G401 (cell line): ENCODE results near the gene CCN6. TPM values are rescaled to one million over a fixed set of nuclear protein-coding genes. Genes with fewer than 3 reads are reported as not detected.

Experiments used
- DNase-seq: peaks from one replicate; pipeline ENCODE4 v3.0.0-alpha.2; 2015; ENCODE audit warnings: low spot score
- in situ Hi-C: cut with HindIII; loops from 2 replicates; pipeline ENCODE4 v1.10.0; 2016; ENCODE audit warnings: low sequenced_read_pairs, mixed read lengths
- total RNA-seq: library from RNA; depleted of rRNA; stranded (reverse); fragments of >200 nt; shearing (Covaris generic); gene quantifications from 2 replicates; pipeline ENCODE4 v1.2.3, GENCODE V29; 2014

Gene CCN6
- total RNA-seq, 1 experiment from 2014 or later = not detected

DNA sequence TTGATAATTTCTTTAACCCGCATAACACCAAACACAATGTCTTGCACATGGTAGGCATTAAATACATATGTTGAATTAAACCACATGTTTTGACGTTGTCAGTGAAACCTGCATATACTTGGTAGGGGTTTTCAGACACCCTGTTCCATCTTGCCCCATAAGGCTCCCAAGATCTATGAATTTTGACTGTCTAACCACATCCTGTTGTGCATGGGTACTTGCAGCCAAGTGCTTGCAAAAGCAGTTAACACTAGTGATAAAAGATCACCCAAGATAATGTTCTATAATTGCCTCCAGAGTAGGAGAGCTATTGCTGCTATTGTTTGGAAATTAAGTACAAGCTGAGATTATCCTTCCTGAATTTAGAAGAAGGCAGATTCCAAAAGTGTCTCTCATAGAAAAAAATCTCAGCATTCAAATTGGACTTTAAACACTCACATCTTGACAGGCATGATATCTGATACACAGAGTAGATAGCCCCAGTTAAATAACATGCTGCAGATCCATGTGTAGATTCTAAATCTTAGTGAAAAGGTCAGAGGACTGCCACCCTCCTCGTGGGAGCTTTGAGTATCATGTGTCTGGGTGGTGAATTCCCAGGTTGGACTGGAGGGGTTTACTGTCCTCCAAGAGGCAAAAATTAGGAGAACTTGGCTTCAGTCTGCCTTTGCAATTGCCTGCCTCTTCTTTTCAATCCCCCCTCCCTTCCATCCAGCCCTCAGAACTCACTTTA lies 25.8 kb upstream of the CCN6 start:
- in situ Hi-C loops = no loop called here
- DNase-seq = no peak

DNA sequence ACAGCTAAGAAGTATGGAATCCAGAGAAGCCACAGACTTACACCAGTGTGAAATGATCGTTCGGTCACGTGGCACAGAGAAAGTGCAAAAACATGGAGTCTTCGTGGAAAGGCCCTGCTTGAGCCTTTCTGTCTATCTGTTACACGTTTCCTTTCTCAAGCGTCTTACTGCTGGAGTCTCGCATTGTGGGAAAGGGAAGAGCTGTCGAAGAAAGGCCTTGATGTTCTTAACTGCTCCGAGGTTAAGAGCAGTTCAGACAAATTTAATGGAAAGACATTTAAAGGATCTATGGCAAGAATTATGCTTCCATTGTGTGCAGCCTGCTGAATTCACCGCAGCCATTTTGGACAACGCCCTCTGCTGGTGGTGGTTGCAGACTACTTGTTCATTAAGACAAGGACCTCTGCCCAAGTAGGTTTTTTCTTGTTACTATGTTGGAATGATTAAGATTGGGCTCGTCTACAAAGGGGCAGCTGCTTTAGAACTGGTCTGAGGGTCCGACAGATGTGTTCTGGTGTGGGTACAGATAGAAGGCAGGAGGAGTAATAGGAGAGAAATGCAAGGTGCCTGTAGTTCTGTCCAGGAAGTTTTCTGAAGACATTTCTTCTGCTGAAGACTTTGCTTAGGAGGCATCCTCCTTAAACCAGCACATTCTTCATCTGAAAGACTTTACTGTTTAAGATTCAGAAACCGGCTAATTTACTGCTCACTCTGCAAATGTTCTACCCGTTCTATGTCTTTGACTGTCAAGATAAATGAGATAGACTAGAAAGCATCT lies 24.7 kb upstream of the CCN6 start:
- peak; percentile 70 for DNase-seq
- in situ Hi-C loops = no loop called here

DNA sequence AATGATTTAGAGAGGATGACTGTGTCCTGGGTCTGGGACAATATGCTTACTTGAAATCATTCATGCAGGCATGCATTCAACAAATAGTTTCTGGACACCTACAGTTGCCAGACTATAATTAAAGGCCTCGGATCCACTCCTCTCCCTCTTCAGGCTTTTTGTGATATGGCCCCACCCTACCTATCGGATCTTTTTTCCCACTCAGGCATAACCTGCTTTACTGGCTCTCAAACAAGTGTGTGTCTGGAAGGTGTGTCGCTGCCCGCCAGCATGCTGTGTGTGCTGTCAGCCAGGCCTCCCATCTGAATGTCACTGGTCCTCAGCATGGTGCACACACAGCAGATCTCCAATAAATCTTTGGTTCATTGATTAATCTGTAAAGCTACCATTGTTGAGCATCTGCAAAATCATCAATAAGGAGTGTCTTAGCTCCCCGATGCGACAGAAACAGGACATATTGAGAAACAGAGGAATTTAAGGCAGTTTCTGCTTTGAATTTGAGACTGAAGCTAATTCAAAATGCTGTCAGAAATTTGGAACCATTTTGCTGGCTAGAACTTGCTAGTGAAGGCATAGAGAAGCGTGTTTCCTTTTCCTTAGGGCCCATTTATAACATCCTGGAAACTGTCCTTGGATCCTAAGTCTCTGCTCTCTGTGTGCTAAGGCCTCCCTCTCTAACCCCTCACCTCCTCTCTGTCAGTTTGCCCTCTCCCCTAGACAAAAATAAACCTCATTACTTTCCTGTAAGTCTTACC lies 23.5 kb upstream of the CCN6 start:
- DNase-seq = peak; percentile 43
- in situ Hi-C loops = no loop called here

DNA sequence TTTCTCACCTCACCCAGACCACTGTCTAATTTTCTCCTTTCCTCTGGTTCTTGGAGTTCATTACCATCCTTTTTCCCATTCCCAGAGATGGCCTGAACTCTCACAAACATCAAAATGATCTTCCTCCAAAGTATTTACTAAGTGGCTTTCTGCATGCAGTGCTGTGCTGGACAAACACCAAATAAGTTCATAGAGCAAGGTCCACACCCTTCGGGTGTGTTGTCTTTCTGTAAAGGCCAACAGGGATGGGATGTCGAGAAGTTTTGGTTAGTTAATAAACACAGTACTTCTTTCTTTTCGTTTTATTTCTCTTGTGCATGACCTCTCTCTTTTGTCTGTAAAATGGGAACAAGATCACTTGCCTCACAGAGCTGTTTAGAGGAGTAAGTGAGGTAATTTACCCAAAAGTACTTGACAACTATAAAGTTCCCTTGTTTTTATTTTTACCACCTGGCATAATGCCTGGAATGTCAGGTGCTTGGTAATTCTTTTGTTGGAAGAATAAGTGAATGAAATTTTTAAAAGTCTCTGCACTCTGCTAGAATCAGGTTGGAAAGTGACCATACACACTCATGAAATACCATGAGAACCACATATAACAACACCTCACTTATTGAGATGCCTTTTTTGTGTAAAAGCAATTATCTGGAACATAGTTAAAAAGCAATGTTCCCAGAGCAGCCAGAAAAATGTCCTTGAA lies 22.8 kb upstream of the CCN6 start:
- in situ Hi-C loops = no loop called here
- no peak for DNase-seq

DNA sequence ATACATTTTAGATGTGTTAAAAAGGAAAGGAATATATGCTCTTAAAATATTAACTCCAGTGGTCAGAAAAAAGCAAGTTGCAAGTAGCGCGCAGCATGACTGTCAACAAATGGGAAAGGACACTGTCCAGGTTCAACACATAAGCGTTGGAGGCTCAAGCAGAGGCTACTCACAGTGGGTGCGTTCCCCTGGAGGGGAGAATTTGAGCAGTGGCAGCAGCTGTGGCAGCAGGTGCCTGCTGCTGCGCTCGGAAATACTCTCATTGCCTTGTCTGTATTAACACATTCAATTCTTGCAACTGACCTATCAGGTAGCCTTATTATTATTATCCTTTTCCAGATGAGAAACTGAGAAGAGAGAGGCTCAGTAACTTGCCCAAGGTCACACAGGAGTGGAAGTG lies 21.9 kb upstream of the CCN6 start:
- in situ Hi-C loops = no loop called here

DNA sequence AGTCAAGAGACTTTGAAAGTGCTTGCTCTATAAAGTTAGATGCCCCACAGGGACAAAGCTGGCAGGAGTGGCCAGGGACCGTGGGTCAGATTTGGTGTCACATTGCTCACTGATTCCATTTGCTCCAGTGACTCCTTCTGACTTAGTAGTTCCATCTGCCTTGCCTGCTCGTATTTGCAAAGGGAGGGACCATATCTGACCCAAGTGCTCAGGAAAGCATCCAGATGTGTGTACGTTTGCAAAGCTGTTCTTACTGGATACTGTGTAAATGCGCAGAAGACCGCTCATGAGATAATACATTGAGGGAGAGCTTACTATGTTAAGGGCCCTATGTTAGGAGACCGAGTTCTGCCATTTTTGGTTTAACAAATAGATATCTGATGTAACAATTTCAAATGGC lies 21.2 kb upstream of the CCN6 start:
- in situ Hi-C loops = no loop called here
- no peak for DNase-seq

More for the DNA sequence above, 21.9 kb upstream of the CCN6 start:
- DNase-seq = no peak

DNA sequence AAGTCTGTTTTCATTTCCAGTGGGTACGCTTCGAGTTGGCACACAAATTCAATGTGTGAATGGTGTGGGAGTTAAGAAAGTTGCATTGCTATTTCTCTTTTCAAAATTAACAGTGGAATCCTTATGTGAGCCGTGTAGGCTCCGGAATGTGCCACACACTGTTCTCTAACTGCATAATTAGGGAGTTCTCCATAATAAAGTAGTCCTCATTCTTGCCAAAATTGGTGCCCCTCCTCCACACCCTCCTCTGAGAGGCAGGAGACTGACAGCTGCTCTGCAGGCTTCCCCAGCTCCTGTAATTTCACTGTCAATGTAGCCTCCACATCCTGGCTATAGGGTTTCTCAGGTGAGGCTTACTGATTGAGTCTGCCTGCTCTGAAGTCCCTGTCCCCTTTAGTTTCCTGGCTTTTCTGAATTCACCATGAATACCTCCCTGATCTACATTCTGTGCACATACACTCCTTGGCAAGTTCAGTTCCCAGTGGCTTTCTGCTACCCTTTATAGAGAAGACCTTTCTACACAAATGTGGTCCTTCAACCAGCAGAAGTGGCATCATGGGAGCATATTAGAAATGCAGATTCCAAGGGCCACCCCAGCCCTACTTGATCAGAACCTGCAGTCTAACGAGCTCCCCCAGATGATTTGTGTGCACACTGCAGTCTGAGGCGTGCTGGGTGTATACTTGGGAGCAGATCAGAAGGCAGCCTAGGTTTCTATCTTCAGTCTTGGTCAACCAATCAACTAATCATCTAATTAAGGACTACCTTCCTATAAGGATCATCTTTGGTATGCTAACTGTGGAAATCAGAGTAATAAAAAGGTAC lies 19.9 kb upstream of the CCN6 start:
- in situ Hi-C loops = no loop called here

DNA sequence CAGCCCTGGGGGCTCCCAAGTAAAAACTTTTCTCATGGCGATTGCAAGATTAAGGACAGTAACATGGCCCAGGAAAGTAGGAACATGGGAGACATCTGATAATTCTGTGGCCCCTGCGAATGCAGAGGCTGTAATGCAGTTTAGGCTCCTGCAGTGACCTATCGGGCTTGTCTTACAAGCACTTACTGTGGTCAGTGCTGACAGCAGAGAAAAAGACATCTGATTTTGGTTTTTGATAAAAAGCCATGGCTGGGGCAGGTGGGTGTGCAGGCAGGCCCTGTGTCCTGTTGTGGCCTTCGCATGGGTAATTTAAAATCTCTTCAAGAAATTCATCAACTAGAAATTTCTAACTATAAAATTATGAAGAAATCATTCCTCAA lies 19.3 kb upstream of the CCN6 start:
- DNase-seq = no peak
- in situ Hi-C loops = no loop called here

More for the DNA sequence above, 19.9 kb upstream of the CCN6 start:
- no peak for DNase-seq

DNA sequence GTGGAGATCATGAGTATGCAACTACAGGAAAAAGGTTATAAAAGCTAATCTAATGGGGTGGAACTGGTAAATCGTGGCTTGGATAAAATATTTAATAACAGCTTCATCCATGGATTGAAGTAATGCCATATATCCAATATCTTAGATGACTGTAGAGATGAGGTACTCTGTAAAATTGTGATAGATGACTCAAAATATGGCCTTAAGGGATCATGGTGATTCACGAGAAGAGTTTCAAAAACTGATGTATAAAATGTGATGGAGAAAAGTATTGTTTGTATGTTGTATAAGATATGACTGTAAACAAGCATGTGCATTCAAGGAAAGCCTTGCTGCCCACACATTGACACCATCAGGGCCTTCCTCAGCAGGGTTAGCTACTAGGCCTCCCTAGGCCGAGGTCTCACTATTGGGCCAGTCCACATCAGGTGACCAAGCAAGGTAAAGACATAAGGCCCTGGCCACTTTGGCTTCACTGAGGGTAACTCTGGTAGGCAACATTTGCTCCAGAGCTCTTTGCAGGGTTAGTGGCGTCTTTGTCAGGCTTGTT lies 17.7 kb upstream of the CCN6 start:
- in situ Hi-C loops = no loop called here
- no peak for DNase-seq

DNA sequence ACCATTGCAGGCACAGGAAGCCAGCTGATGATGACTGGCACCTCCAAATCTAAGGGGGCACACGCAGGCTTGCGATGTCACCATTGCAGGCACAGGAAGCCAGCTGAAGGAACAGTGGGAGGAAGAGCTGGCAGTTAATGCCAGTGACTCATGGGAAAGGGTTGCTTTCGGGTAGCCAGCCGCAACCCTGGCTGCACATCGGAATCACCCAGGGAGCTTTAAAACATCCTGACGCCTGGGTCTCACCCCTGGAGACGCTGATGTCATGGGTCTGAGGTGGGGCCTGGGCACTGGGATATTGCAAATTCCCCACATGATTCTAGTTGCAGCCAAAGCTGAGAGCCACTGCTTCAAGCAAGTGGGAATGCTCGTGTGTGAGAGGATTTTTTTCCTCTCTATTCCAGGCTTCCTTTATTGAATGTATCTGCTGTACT lies 16.1 kb upstream of the CCN6 start:
- no peak for DNase-seq
- in situ Hi-C loops = no loop called here

DNA sequence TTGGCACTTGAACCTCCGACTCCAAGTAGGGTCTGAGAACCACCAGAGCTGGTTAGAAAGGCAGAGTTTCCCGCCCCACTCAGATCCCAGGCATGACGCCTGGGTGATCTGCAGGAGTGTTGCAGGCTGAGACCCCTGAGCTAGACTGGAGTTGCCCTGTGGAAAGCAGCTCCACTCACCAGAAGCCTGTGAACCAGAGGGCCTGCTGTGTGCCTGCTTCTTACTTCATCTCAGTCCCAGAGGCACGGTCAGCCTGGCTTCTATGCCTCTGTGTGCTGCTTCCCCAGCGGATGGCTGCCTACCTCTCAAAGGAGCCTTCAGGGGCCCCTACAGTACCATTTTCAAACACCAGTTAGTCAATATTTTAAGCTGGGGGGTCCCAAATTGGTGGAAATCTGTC lies 15.6 kb upstream of the CCN6 start:
- no peak for DNase-seq
- in situ Hi-C loops = no loop called here

DNA sequence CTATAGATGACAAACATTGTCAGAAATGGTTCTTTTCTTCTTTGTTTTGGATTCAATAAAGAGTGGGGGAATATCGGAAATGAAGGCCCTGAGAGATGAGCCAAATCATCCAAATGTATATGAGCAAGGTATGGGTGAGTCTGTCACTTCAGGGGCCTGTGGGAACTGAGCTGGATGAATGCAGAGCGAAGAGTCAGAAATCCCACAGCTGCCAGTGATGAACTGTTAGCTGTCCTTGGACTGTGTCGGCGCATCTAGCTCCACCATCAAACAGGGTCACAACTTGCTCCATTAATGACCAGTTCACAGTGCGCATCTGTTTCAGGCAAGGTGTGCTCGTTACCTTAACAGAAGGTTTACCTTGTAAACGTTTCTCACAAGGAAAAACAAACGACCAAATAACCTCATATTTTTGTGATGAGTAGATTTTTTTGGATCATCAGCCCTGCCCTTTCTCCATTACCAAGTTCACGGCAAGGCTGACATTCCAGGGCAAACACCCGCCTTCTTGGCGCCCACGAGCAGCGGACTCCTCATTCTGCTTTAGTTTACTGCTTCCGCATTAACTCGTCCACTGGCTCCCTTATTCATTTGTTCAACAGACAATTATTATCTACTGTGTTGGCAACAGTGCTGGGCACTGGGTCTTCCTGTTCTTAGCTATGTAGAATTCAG lies 15.0 kb upstream of the CCN6 start:
- no peak for DNase-seq
- in situ Hi-C loops = no loop called here

DNA sequence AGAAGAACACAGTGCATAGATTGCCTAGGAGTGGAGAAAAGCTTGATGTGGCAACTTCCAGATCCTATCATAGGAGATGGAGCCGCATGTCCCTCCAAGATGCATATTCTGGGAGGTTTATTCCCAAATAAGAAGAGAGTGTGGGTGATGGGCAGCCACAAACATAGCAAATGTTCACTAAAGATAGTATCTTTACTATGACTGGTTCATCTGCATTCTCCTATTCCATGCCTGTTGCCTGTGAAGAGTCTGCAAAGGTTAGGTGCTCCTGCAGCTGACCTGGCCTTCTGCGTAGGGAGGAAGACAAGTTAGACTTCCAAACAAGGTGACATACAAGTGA lies 14.5 kb upstream of the CCN6 start:
- DNase-seq = no peak
- in situ Hi-C loops = no loop called here

DNA sequence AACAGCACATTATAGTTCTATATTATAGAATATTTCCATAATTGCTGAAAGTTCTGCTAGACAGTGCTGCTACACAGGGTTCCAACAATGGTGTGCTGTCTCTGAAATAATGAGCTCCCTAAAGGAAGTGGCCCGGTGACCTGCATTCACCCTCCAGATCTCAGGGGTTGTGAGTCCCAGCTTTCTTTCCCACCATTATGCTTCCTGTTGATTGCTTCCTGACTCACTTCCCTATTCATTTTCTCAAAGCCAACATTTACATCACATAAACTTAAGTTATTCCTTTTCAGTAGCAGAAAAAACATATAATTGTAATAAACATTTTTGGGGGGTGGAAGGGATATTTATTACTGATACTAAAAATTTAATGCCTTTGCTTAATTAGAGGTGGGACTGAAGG lies 12.9 kb upstream of the CCN6 start:
- DNase-seq = no peak
- in situ Hi-C loops = no loop called here

DNA sequence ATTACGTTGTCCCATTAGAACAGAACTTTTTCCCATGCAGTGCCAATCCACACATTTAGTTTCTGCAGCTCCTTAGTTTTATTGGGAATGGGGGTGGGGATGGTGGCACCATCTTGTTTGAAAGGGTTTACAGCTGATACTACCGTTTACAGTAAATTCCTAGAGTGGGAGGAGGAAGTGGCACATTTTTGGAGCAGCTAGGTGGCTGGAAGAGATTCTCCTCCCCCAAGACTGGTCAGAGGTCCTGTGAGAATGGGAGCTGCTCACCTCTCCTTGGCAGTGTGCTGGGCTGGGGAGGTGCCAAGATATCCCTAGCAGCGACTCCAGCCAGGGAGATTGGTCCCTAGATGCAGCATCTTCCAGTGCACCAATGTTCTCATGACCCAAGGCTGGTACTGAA lies 12.4 kb upstream of the CCN6 start:
- in situ Hi-C loops = no loop called here
- DNase-seq = no peak

DNA sequence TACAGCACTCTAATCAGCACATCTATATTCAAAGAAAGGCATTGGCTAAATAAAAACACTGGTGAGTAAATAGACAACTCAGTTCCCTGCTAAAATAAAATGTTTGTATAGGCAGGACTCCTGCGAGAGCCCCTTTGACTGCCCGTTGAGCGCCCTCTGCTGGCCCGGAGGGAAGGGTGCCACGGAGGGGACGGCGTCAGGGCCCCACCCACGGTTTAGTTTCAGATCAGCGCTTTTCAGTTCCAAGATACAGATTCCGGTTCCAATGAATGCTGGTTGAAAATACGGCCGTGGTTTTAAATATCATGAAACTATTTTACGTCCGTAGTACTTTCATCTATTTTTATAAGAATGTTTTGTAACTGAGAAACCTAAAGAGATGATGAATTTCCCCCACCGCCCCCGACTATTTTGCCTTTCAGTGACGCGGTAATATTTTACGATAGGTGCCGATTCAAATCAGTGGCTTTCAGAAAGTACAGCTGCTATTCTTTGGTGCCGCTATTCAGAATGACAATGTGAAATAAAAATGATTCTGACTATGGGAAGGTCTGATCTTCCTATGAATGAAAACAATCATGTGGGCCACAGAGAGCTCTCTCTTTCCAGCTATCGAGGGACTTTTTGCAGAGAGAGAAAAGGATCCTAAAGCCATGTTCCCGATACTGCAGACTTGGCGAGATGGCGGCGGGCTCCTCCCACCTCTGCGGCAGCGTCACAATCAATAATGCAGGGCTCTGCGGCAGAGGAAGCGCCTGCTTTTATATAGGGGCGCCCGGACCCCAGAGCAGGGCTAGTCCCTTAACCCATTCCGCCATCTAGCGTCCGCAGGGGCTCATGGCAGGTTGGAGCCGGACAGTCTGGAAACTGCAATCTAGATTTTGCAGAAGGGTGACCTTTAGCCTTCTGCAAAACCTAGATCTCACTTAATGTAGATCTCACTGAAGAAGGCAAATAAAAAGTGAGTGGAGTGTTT lies 10.6 kb upstream of the CCN6 start:
- peak; percentile 93 for DNase-seq
- in situ Hi-C loops = no loop called here

DNA sequence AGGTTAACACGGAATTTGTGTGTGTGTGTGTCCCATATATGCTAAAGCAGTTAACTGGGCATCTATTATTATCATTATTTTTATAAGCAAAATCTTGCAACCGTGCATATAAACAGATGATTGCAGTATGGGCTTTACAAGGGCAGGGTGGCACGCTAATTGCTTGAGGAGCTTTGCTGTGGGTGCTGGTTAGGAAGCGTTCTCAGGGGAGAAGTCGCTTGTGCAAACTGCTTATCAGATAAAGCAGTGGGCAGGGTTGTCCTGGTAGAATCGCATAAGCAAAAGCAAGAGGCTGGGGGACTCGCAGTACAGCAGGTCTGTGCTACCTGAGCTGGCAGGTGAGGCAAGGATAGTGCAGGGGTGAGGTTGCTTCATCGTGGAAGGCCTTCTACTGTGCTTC lies 9.7 kb upstream of the CCN6 start:
- in situ Hi-C loops = no loop called here
- DNase-seq = no peak
